SK-N-SH (cell line): Measurements from ENCODE around the gene SCYL2. TPM values are rescaled to one million over a fixed set of nuclear protein-coding genes. Genes with fewer than 3 reads are reported as not detected.

Experiments
- CTCF ChIA-PET: fragments of 300-600, 350-600 bp; formaldehyde crosslinking; extraction: SDS; loops from one replicate; lab custom pipeline; 2021; lab: Yijun Ruan, JAX
- POLR2A ChIA-PET: fragments of 350-600 bp; sonication (Branson Sonifier 250); formaldehyde crosslinking; extraction: SDS; loops from one replicate; lab custom pipeline; 2020; ENCODE audit warnings: antibody characterized with exemption, inconsistent platforms; lab: Yijun Ruan, JAX
- DNase-seq: peaks from one replicate; pipeline ENCODE4 v3.0.0; 2012
- H2AFZ ChIP-seq: fragments of 200-600 bp; sonication (generic); 2 replicates; pipeline ENCODE4 v1.8.1; 2016; ENCODE audit warnings: antibody characterized with exemption, mild to moderate bottlenecking, low read depth
- H3F3A ChIP-seq: fragments of 200-600 bp; sonication (generic); replicated peaks from 2 replicates; pipeline ENCODE3; 2016; ENCODE audit warnings: antibody characterized with exemption, mild to moderate bottlenecking; ENCODE audit not compliant: insufficient read depth
- H3K27ac ChIP-seq, 2 experiments: fragments of 200-500 bp in 1 of 2; fragments of 200-600 bp in 1 of 2; sonication (Bioruptor generic) in 1 of 2; sonication (generic), shearing (Covaris generic) in 1 of 2; 2 replicates each; pipeline versions ENCODE4 v1.5.1 to v1.6.1; 2014 to 2016; ENCODE audit warnings: low read depth in 2 of 2, inconsistent platforms in 1 of 2, low read length in 1 of 2, mild to moderate bottlenecking in 1 of 2, mixed read lengths in 1 of 2
- H3K27me3 ChIP-seq: fragments of 200-600 bp; sonication (generic), shearing (Covaris generic); 2 replicates; pipeline ENCODE4 v1.6.1; 2016; ENCODE audit warnings: mixed run types; ENCODE audit not compliant: insufficient read depth
- H3K36me3 ChIP-seq, 2 experiments: fragments of 200-500 bp in 1 of 2; fragments of 200-600 bp in 1 of 2; sonication (Bioruptor generic) in 1 of 2; sonication (generic) in 1 of 2; replicated peaks in 1 of 2; 2 replicates each; pipeline versions ENCODE3 to v1.5.1; 2014 to 2016; ENCODE audit warnings: low read length in 1 of 2, mild to moderate bottlenecking in 1 of 2; ENCODE audit not compliant: insufficient read depth in 2 of 2, control insufficient read depth in 1 of 2
- H3K4me1 ChIP-seq, 2 experiments: fragments of 200-500 bp in 1 of 2; fragments of 200-600 bp in 1 of 2; sonication (Bioruptor generic) in 1 of 2; sonication (generic), shearing (Covaris generic) in 1 of 2; 2 replicates each; pipeline versions ENCODE4 v1.5.1 to v1.6.1; 2014 to 2016; ENCODE audit warnings: low read depth in 1 of 2, low read length in 1 of 2, mixed run types in 1 of 2; ENCODE audit not compliant: insufficient read depth in 2 of 2, control insufficient read depth in 1 of 2
- H3K4me2 ChIP-seq: fragments of 200-600 bp; sonication (generic), shearing (Covaris generic); 2 replicates; pipeline ENCODE4 v1.6.1; 2017; ENCODE audit warnings: mixed run types
- H3K4me3 ChIP-seq, 2 experiments: fragments of 200-500 bp in 1 of 2; fragments of 200-600 bp in 1 of 2; sonication (Bioruptor generic) in 1 of 2; sonication (generic), shearing (Covaris generic) in 1 of 2; 2 replicates each; pipeline versions ENCODE4 v1.5.1 to v1.8.1; 2014 to 2016; ENCODE audit warnings: low read depth in 2 of 2, inconsistent platforms in 1 of 2, low read length in 1 of 2, mild to moderate bottlenecking in 1 of 2, mixed read lengths in 1 of 2, moderate library complexity in 1 of 2
- H3K79me2 ChIP-seq: fragments of 200-600 bp; sonication (generic); 2 replicates; pipeline ENCODE4 v1.8.1; 2017; ENCODE audit warnings: mild to moderate bottlenecking; ENCODE audit not compliant: insufficient read depth
- H3K9ac ChIP-seq: fragments of 200-600 bp; sonication (generic); 2 replicates; pipeline ENCODE4 v1.6.1; 2017; ENCODE audit warnings: mixed run types
- H3K9me2 ChIP-seq: fragments of 200-600 bp; sonication (generic); 2 replicates; pipeline ENCODE4 v1.6.1; 2017; ENCODE audit warnings: mixed run types
- H3K9me3 ChIP-seq: fragments of 200-600 bp; sonication (generic); 2 replicates; pipeline ENCODE4 v1.6.1; 2017; ENCODE audit warnings: mixed run types, mild to moderate bottlenecking, moderate library complexity
- H4K20me1 ChIP-seq: fragments of 200-600 bp; sonication (generic); 2 replicates; pipeline ENCODE4 v1.6.1; 2017; ENCODE audit warnings: mild to moderate bottlenecking, mixed run types; ENCODE audit not compliant: insufficient read depth
- CHD2 ChIP-seq: fragments of 150-350 bp; IDR thresholded peaks from 2 replicates; pipeline ENCODE4 v1.6.1; 2018; ENCODE audit warnings: low read length; ENCODE audit not compliant: partially characterized antibody
- CTCF ChIP-seq: fragments of 200-600 bp; sonication (generic); IDR thresholded peaks from 2 replicates; pipeline ENCODE4 v1.6.1; 2017; ENCODE audit warnings: antibody characterized with exemption, mild to moderate bottlenecking, moderate library complexity
- EZH2phosphoT487 ChIP-seq: fragments of 200-600 bp; sonication (generic); IDR thresholded peaks from 2 replicates; pipeline ENCODE4 v1.6.1; 2017; ENCODE audit warnings: low read depth, mixed run types, mild to moderate bottlenecking, antibody characterized with exemption, moderate library complexity, borderline replicate concordance
- FOSL2 ChIP-seq: IDR thresholded peaks from 2 replicates; pipeline ENCODE4 v1.4.0; 2012; ENCODE audit warnings: low read depth, mild to moderate bottlenecking, moderate library complexity, borderline replicate concordance
- FOXJ3 ChIP-seq: sonication (generic); formaldehyde crosslinking; IDR thresholded peaks from 2 replicates; pipeline ENCODE4 v1.5.1; 2020; ENCODE audit warnings: mild to moderate bottlenecking, missing genetic modification reagents
- FOXM1 ChIP-seq: IDR thresholded peaks from 2 replicates; pipeline ENCODE4 v1.4.0; 2012; ENCODE audit warnings: low read depth, mild to moderate bottlenecking
- GATA2 ChIP-seq: sonication (generic); formaldehyde crosslinking; IDR thresholded peaks from 2 replicates; pipeline ENCODE4 v1.5.0; 2020; ENCODE audit warnings: mild to moderate bottlenecking, missing genetic modification reagents
- MEF2A ChIP-seq: IDR thresholded peaks from 2 replicates; pipeline ENCODE4 v1.4.0; 2012; ENCODE audit warnings: low read depth, borderline replicate concordance
- PBX3 ChIP-seq: IDR thresholded peaks from 2 replicates; pipeline ENCODE4; 2012
- RAD21 ChIP-seq: IDR thresholded peaks from 2 replicates; pipeline ENCODE4 v1.6.1; 2012; ENCODE audit warnings: mild to moderate bottlenecking, low read length
- REST ChIP-seq: IDR thresholded peaks from 2 replicates; pipeline ENCODE4 v1.6.1; 2012; ENCODE audit warnings: mild to moderate bottlenecking, low read depth, low read length, moderate library complexity
- RXRA ChIP-seq: IDR thresholded peaks from 2 replicates; pipeline ENCODE4 v1.4.0; 2012; ENCODE audit warnings: low read depth, mild to moderate bottlenecking, borderline replicate concordance
- SIN3A ChIP-seq: IDR thresholded peaks from 2 replicates; pipeline ENCODE4 v1.6.1; 2012; ENCODE audit warnings: low read depth, mild to moderate bottlenecking, low read length, moderate library complexity, borderline replicate concordance
- SMC3 ChIP-seq: IDR thresholded peaks from 2 replicates; pipeline ENCODE4 v1.6.1; 2012; ENCODE audit warnings: low read depth, low read length, improper control_type of control experiment
- TEAD4 ChIP-seq: IDR thresholded peaks from 2 replicates; pipeline ENCODE4 v1.4.0; 2012; ENCODE audit warnings: mild to moderate bottlenecking, borderline replicate concordance; ENCODE audit not compliant: insufficient read depth
- ZBTB33 ChIP-seq: IDR thresholded peaks from 2 replicates; pipeline ENCODE4 v1.4.0; 2012; ENCODE audit warnings: low read depth, borderline replicate concordance
- WGBS: methylation state at CpG from one replicate; pipeline ENCODE4 v1.1.6; 2017; ENCODE audit warnings: low lambda C conversion rate; 5-methylcytosine and 5-hydroxymethylcytosine counted together
- polyA plus RNA-seq, 3 experiments: library from polyadenylated mRNA; depleted of rRNA; stranded (reverse); fragments of >200 nt; gene quantifications; 2 replicates each; pipeline ENCODE4 v1.2.3, GENCODE V29; 2012

Gene SCYL2
- polyA plus RNA-seq, 1 of the 3 experiments (the other 2 are of a cell fraction) = 7.5 TPM

- no peak overlapping the region for H3K27ac ChIP-seq
- DNase-seq = no peak
- no peaks in the 10 kb centered on the region; a peak in 1 of 4 replicates for H3K4me1 ChIP-seq
- H3K9me2 ChIP-seq = no peaks in the 10 kb centered on the region; the same call in 1 of the 2 replicates
- WGBS = 46% methylated on average over 2 of the region's 2 CpGs
- H3K9me3 ChIP-seq = no peaks in the 10 kb centered on the region
- H3K4me3 ChIP-seq = no peak overlapping the region
- no peaks in the 10 kb centered on the region for H3K36me3 ChIP-seq
- CTCF ChIA-PET = interaction anchor here (1.0 to 4.6 kb wide), 3 partner anchors 12 to 196 kb away, joined by 3 to 27 read pairs (median 3); no protein-coding TSS in a partner anchor
- POLR2A ChIA-PET = no interaction called here
- peaks cover 10% of the 10 kb centered on the region; the same call in 1 of the 2 replicates for H3K27me3 ChIP-seq
- H4K20me1 ChIP-seq = no peaks in the 10 kb centered on the region
- no peaks in the 10 kb centered on the region for H3K79me2 ChIP-seq
- TF ChIP-seq SIN3A = no peak
- TF ChIP-seq ZBTB33 = no peak
- no peak for TF ChIP-seq REST
- TF ChIP-seq FOXM1 = no peak
- TF ChIP-seq PBX3 = 0 out of 2 replicates have a peak, but pooled peaks have one; percentile 14
- H2AFZ ChIP-seq = no peak overlapping the region
- H3F3A ChIP-seq = no peaks in the 10 kb centered on the region
- no peak overlapping the region for H3K4me2 ChIP-seq
- no peak overlapping the region for H3K9ac ChIP-seq
Observed at GRCh38 chr12:100359822-100360221, 92.8 kb downstream of the SCYL2 start.

GRCh38 chr12:100360450-100360849 lies 93.5 kb downstream of the SCYL2 start:
- CTCF ChIA-PET = interaction anchor here (1.0 to 4.6 kb wide), 3 partner anchors 12 to 195 kb away, joined by 3 to 27 read pairs (median 3); no protein-coding TSS in a partner anchor
- Histone ChIP-seq H2AFZ (no peak overlapping the region), H3K9ac (no peak overlapping the region), H3K27ac (no peak overlapping the region), H3K9me3 (no peaks in the 10 kb centered on the region), H3K4me2 (no peak overlapping the region), H3F3A (no peaks in the 10 kb centered on the region), H3K9me2 (no peaks in the 10 kb centered on the region; the same call in 1 of the 2 replicates), H4K20me1 (no peaks in the 10 kb centered on the region), H3K79me2 (no peaks in the 10 kb centered on the region), H3K4me3 (no peak overlapping the region), H3K4me1 (no peaks in the 10 kb centered on the region; a peak in 1 of 4 replicates), H3K36me3 (no peaks in the 10 kb centered on the region), H3K27me3 (peaks cover 10% of the 10 kb centered on the region; the same call in 1 of the 2 replicates)
- POLR2A ChIA-PET = no interaction called here
- DNase-seq = no peak
- TF ChIP-seq RAD21 = no peak
- no peak for TF ChIP-seq FOSL2
- TF ChIP-seq GATA2 (CRISPR knock-in tag) = no peak
- no peak for TF ChIP-seq FOXJ3 (CRISPR knock-in tag)
- no peak for TF ChIP-seq CTCF
- TF ChIP-seq ZBTB33 = no peak
- no peak for TF ChIP-seq TEAD4
- TF ChIP-seq CHD2 = no peak
- no peak for TF ChIP-seq SMC3
- TF ChIP-seq RXRA = no peak
- TF ChIP-seq MEF2A = no peak
- TF ChIP-seq EZH2phosphoT487 = no peak
